SU-DHL-6 (cell line): ENCODE results near the gene ZBTB47.

ENCODE experiments used
- CTCF ChIP-seq: fragments of 200-600 bp; sonication (generic); IDR thresholded peaks from one replicate; pipeline ENCODE4 v1.5.1; 2017; ENCODE audit warnings: antibody characterized with exemption, mild to moderate bottlenecking, low read length, moderate library complexity; ENCODE audit not compliant: insufficient read depth, poor library complexity, severe bottlenecking
- EZH2phosphoT487 ChIP-seq: fragments of 200-600 bp; sonication (generic), shearing (Covaris generic); conservative IDR thresholded peaks from 2 replicates; pipeline ENCODE4 v1.6.1; 2018; ENCODE audit warnings: mild to moderate bottlenecking, antibody characterized with exemption, low read length, moderate library complexity, mixed read lengths

- TF ChIP-seq CTCF = no peak
- TF ChIP-seq EZH2phosphoT487 = no peak
Observed at GRCh38 chr3:42655331-42655888, 1.9 kb downstream of the ZBTB47 start.
